H9 (cell line): ENCODE results near the gene FOLR3. TPM values are rescaled to one million over a fixed set of nuclear protein-coding genes. Genes with fewer than 3 reads are reported as not detected.

ENCODE experiments used
- DNase-seq: peaks from one replicate; pipeline ENCODE4 v3.0.0-alpha.2; 2017
- H2AFZ ChIP-seq: one replicate; pipeline ENCODE4 v1.6.1; 2013; ENCODE audit warnings: mild to moderate bottlenecking, low read length, control low read depth, moderate library complexity
- H2AK5ac ChIP-seq: 2 replicates; pipeline ENCODE4 v1.6.1; 2013; ENCODE audit warnings: low read length, control low read depth, mixed read lengths; ENCODE audit not compliant: insufficient read length
- H2BK120ac ChIP-seq: one replicate; pipeline ENCODE4 v1.6.1; 2013; ENCODE audit warnings: low read depth, mild to moderate bottlenecking, low read length, control low read depth, inconsistent platforms; ENCODE audit not compliant: poor library complexity, severe bottlenecking
- H2BK12ac ChIP-seq: 2 replicates; pipeline ENCODE4 v1.6.1; 2013; ENCODE audit warnings: low read length, control low read depth, mixed read lengths, low read depth; ENCODE audit not compliant: insufficient read length
- H2BK15ac ChIP-seq: 2 replicates; pipeline ENCODE4 v1.6.1; 2013; ENCODE audit warnings: low read depth, low read length, control low read depth
- H2BK20ac ChIP-seq: one replicate; pipeline ENCODE4 v1.6.1; 2013; ENCODE audit warnings: low read depth, mild to moderate bottlenecking, low read length, control low read depth, inconsistent platforms; ENCODE audit not compliant: poor library complexity, severe bottlenecking
- H2BK5ac ChIP-seq: 2 replicates; pipeline ENCODE4 v1.6.1; 2013; ENCODE audit warnings: low read length, control low read depth, mixed read lengths; ENCODE audit not compliant: insufficient read length
- H3K14ac ChIP-seq: 2 replicates; pipeline ENCODE4 v1.6.1; 2013; ENCODE audit warnings: low read length, control low read depth; ENCODE audit not compliant: insufficient read depth
- H3K18ac ChIP-seq: 2 replicates; pipeline ENCODE4 v1.6.1; 2013; ENCODE audit warnings: low read depth, mild to moderate bottlenecking, mixed read lengths, low read length, control low read depth; ENCODE audit not compliant: insufficient read length
- H3K23ac ChIP-seq: 2 replicates; pipeline ENCODE4 v1.6.1; 2013; ENCODE audit warnings: low read length, control low read depth, mixed read lengths, low read depth; ENCODE audit not compliant: insufficient read length
- H3K23me2 ChIP-seq: 2 replicates; pipeline ENCODE4 v1.6.1; 2013; ENCODE audit warnings: low read depth, mild to moderate bottlenecking, mixed read lengths, low read length, control low read depth; ENCODE audit not compliant: insufficient read length, poor library complexity, severe bottlenecking
- H3K27ac ChIP-seq: 2 replicates; pipeline ENCODE4 v1.5.1; 2013; ENCODE audit warnings: low read length, control low read depth, mixed read lengths, low read depth; ENCODE audit not compliant: insufficient read length
- H3K27me3 ChIP-seq: 2 replicates; pipeline ENCODE4 v1.6.1; 2013; ENCODE audit warnings: low read length, control low read depth, inconsistent platforms; ENCODE audit not compliant: insufficient read depth
- H3K4ac ChIP-seq: 2 replicates; pipeline ENCODE4 v1.6.1; 2013; ENCODE audit warnings: low read depth, mild to moderate bottlenecking, control low read depth, inconsistent platforms, low read length, moderate library complexity
- H3K4me1 ChIP-seq: 2 replicates; pipeline ENCODE4 v1.6.1; 2013; ENCODE audit warnings: low read length, control low read depth, inconsistent platforms; ENCODE audit not compliant: insufficient read depth
- H3K4me2 ChIP-seq: 2 replicates; pipeline ENCODE4 v1.6.1; 2013; ENCODE audit warnings: low read length, control low read depth, mixed read lengths; ENCODE audit not compliant: insufficient read length, insufficient read depth
- H3K56ac ChIP-seq: 2 replicates; pipeline ENCODE4 v1.6.1; 2013; ENCODE audit warnings: low read depth, mild to moderate bottlenecking, mixed read lengths, low read length, control low read depth; ENCODE audit not compliant: insufficient read length
- H3K79me1 ChIP-seq: 2 replicates; pipeline ENCODE4 v1.6.1; 2013; ENCODE audit warnings: low read depth, mild to moderate bottlenecking, moderate library complexity, low read length, control low read depth, inconsistent platforms; ENCODE audit not compliant: insufficient read depth, poor library complexity, severe bottlenecking
- H3K79me2 ChIP-seq: 2 replicates; pipeline ENCODE4 v1.6.1; 2013; ENCODE audit warnings: low read length, control low read depth, inconsistent platforms; ENCODE audit not compliant: insufficient read depth
- H3K9ac ChIP-seq: 2 replicates; pipeline ENCODE4 v1.6.1; 2013; ENCODE audit warnings: low read length, control low read depth, mixed read lengths; ENCODE audit not compliant: insufficient read length; ENCODE audit errors: extremely low read depth
- H3K9me3 ChIP-seq: one replicate; pipeline ENCODE4 v1.6.1; 2013; ENCODE audit warnings: low read depth, low read length, inconsistent platforms; ENCODE audit not compliant: control insufficient read depth
- H3T11ph ChIP-seq: one replicate; pipeline ENCODE4 v1.6.1; 2013; ENCODE audit warnings: mild to moderate bottlenecking, low read length, control low read depth, inconsistent platforms
- H4K20me1 ChIP-seq: one replicate; pipeline ENCODE4 v1.6.1; 2013; ENCODE audit not compliant: control insufficient read depth, insufficient read length, insufficient read depth
- H4K5ac ChIP-seq: 2 replicates; pipeline ENCODE4 v1.6.1; 2013; ENCODE audit warnings: low read depth, mild to moderate bottlenecking, mixed read lengths, low read length, control low read depth; ENCODE audit not compliant: insufficient read length
- H4K8ac ChIP-seq: replicated peaks from 2 replicates; pipeline ENCODE4 v1.6.1; 2013; ENCODE audit warnings: low read length, control low read depth, mixed read lengths, low read depth; ENCODE audit not compliant: insufficient read length
- H4K91ac ChIP-seq: 2 replicates; pipeline ENCODE4 v1.6.1; 2013; ENCODE audit warnings: low read depth, mild to moderate bottlenecking, moderate library complexity, mixed read lengths, low read length, control low read depth; ENCODE audit not compliant: insufficient read length
- H3K27ac Mint-ChIP-seq, 3 experiments: 2 replicates in 2 of 3; 3 replicates in 1 of 3; pipeline ENCODE4 v1.8.0; 2020 to 2021; ENCODE audit warnings: mixed read lengths in 3 of 3, mild to moderate bottlenecking in 1 of 3, moderate library complexity in 1 of 3
- H3K27me3 Mint-ChIP-seq: 2 replicates; pipeline ENCODE4 v1.8.0; 2021; ENCODE audit warnings: low read depth, mild to moderate bottlenecking, moderate library complexity, mixed read lengths
- H3K36me3 Mint-ChIP-seq, 3 experiments: 2 replicates in 2 of 3; 3 replicates in 1 of 3; pipeline ENCODE4 v1.8.0; 2020 to 2021; ENCODE audit warnings: low read depth in 3 of 3, mixed read lengths in 3 of 3; ENCODE audit not compliant: insufficient read depth in 1 of 3
- H3K4me1 Mint-ChIP-seq, 2 experiments: 2 replicates each; pipeline ENCODE4 v1.8.0; 2020; ENCODE audit warnings: mixed read lengths in 2 of 2
- H3K4me3 Mint-ChIP-seq, 2 experiments: 2 replicates in 1 of 2; 3 replicates in 1 of 2; pipeline ENCODE4 v1.8.0; 2020 to 2021; ENCODE audit warnings: mild to moderate bottlenecking in 2 of 2, mixed read lengths in 2 of 2, moderate library complexity in 1 of 2
- H3K9me3 Mint-ChIP-seq, 2 experiments: 2 replicates in 1 of 2; 3 replicates in 1 of 2; pipeline ENCODE4 v1.8.0; 2020; ENCODE audit warnings: mild to moderate bottlenecking in 2 of 2, mixed read lengths in 2 of 2, moderate library complexity in 1 of 2
- CTCF ChIP-seq: fragments of 200-600 bp; sonication (generic); conservative IDR thresholded peaks from 3 replicates; pipeline ENCODE4 v1.8.0; 2021; ENCODE audit warnings: antibody characterized with exemption, mild to moderate bottlenecking
- WGBS: extraction: QIAGEN DNeasy Blood & Tissue Kit; methylation state at CpG from one replicate; pipeline ENCODE4 v1.1.7; 2013; ENCODE audit warnings: missing lambda C conversion rate, low lambda C conversion rate, mixed read lengths; ENCODE audit not compliant: insufficient read length; ENCODE audit errors: extremely low coverage; 5-methylcytosine and 5-hydroxymethylcytosine counted together
- total RNA-seq: library from RNA; stranded (reverse); gene quantifications from 2 replicates; pipeline ENCODE4 v1.2.1, GENCODE V29; 2021

FOLR3 gene
- total RNA-seq, 1 experiment from 2014 or later, result not detected

- Histone ChIP-seq H3K56ac (no peak overlapping the region), H3K27ac (no peak overlapping the region), H3K4me1 (no peaks in the 10 kb centered on the region), H3K23me2 (no peaks in the 10 kb centered on the region), H2AFZ (no peak overlapping the region), H2BK5ac (no peak overlapping the region), H2BK15ac (no peak overlapping the region), H3K18ac (no peak overlapping the region), H3K79me1 (no peaks in the 10 kb centered on the region), H3K79me2 (no peaks in the 10 kb centered on the region), H3K4ac (no peak overlapping the region), H3K9ac (no peak overlapping the region), H2BK120ac (no peak overlapping the region), H3K27me3 (no peaks in the 10 kb centered on the region), H4K20me1 (no peaks in the 10 kb centered on the region), H3K9me3 (peaks cover 10% of the 10 kb centered on the region), H3K23ac (no peak overlapping the region), H4K8ac (no peak overlapping the region), H2AK5ac (no peak overlapping the region), H3K4me2 (no peak overlapping the region), H2BK12ac (no peak overlapping the region), H4K91ac (no peak overlapping the region), H4K5ac (no peak overlapping the region), H3K14ac (no peak overlapping the region), H3T11ph (no peak overlapping the region), H2BK20ac (no peak overlapping the region)
- Mint-ChIP-seq H3K4me3 (no peak overlapping the region), H3K9me3 (peaks cover 19 to 43% of the 10 kb centered on the region in 2 experiments), H3K4me1 (no peaks in the 10 kb centered on the region), H3K27me3 (peaks cover 43% of the 10 kb centered on the region), H3K36me3 (peaks cover 5 to 12% (median 6%) of the 10 kb centered on the region in 3 experiments; a peak in 6 of 7 replicates), H3K27ac (no peak overlapping the region)
- WGBS, result no CpG with 5 or more reads among the region's 6 CpGs
- no peak for TF ChIP-seq CTCF
- no peak for DNase-seq
Observed at GRCh38 chr11:72124046-72124445, 11.5 kb upstream of the FOLR3 start.
